D721Med (cell line): ENCODE measurements around the gene SH3RF3.

Experiments used
- DNase-seq: peaks from one replicate; pipeline ENCODE4 v3.0.0; 2011; ENCODE audit warnings: low spot score; ENCODE audit not compliant: insufficient read length
- FAIRE-seq: peaks from 2 replicates; lab custom pipeline; 2011; peaks lifted over from hg19 to GRCh38; lab: Jason Lieb, UNC
- CTCF ChIP-seq: IDR thresholded peaks from 2 replicates; pipeline ENCODE4 v1.5.1; 2012; ENCODE audit warnings: mild to moderate bottlenecking, control low read depth; ENCODE audit not compliant: insufficient read depth; ENCODE audit errors: missing control alignments

The SH3RF3 gene

GRCh38 chr2:109435901-109436598, 307.0 kb downstream of the SH3RF3 start:
- no peak for DNase-seq
- no peak for FAIRE-seq
- no peak for TF ChIP-seq CTCF

- FAIRE-seq (no peak), DNase-seq (no peak)
- TF ChIP-seq CTCF = no peak
Measured at GRCh38 chr2:109436610-109437225, 307.7 kb downstream of the SH3RF3 start.

- DNase-seq (no peak), FAIRE-seq (no peak)
- no peak for TF ChIP-seq CTCF
Measured at GRCh38 chr2:109437325-109438090, 308.5 kb downstream of the SH3RF3 start.

GRCh38 chr2:109438146-109438545, 309.1 kb downstream of the SH3RF3 start:
- DNase-seq = no peak
- FAIRE-seq = no peak
- TF ChIP-seq CTCF = no peak

GRCh38 chr2:109438773-109439389, 309.9 kb downstream of the SH3RF3 start:
- DNase-seq (no peak), FAIRE-seq (no peak)
- TF ChIP-seq CTCF = no peak

GRCh38 chr2:109439390-109439786, 310.4 kb downstream of the SH3RF3 start:
- TF ChIP-seq CTCF = no peak
- no peak for DNase-seq
- no peak for FAIRE-seq
